Tibial nerve (tissue), 3 donors: ENCODE data around the gene ANGPTL4.

ENCODE experiments used
- CTCF ChIP-seq, 5 experiments: fragments of 200-600 bp in 3 of 5; fragments of 450-650 bp in 2 of 5; sonication (generic) in 3 of 5; IDR thresholded peaks; one replicate each; pipeline ENCODE4 v1.5.1; 2016 to 2019; ENCODE audit warnings: antibody characterized with exemption in 5 of 5, mild to moderate bottlenecking in 3 of 5, moderate library complexity in 2 of 5
- POLR2A ChIP-seq, 2 donors: fragments of 450-650 bp; IDR thresholded peaks; one replicate each; pipeline ENCODE4 v1.6.1; 2017; ENCODE audit warnings: antibody characterized with exemption in 2 of 2, mild to moderate bottlenecking in 2 of 2, moderate library complexity in 2 of 2

- TF ChIP-seq CTCF (IDR thresholded peaks at IDR 0.05) (no peak), POLR2A (IDR thresholded peaks at IDR 0.05) (no peak)
Observed at GRCh38 chr19:8397271-8397670, 33.3 kb downstream of the ANGPTL4 start.
